K562 (cell line): Measurements from ENCODE around the gene KIF21A. TPM values are rescaled to one million over a fixed set of nuclear protein-coding genes. Genes with fewer than 3 reads are reported as not detected.

Source experiments
- CGGBP1 ChIP-seq: fragments of 250-450 bp; sonication (Bioruptor Pico); IDR thresholded peaks from 2 replicates; pipeline ENCODE4 v1.9.0; 2021; ENCODE audit warnings: mild to moderate bottlenecking
- EP300 ChIP-seq: IDR thresholded peaks from 2 replicates; pipeline ENCODE4 v1.6.1; 2012; ENCODE audit warnings: low read length, improper control_type of control experiment
- ETV5 ChIP-seq: sonication (generic); formaldehyde crosslinking; IDR thresholded peaks from 2 replicates; pipeline ENCODE4 v1.4.0; 2020; ENCODE audit warnings: low read depth, mild to moderate bottlenecking, missing genetic modification reagents
- MECOM ChIP-seq: fragments of 250-450 bp; sonication (Bioruptor Pico); IDR thresholded peaks from 2 replicates; pipeline ENCODE4 v1.8.0; 2022; ENCODE audit warnings: inconsistent platforms
- NFE2 ChIP-seq: IDR thresholded peaks from 2 replicates; pipeline ENCODE4 v1.6.1; 2014; ENCODE audit warnings: antibody characterized with exemption, low read depth
- SRF ChIP-seq, 2 experiments: fragments of 250-450, 450-650 bp in 1 of 2; sonication (Bioruptor Pico) in 1 of 2; sonication (generic) in 1 of 2; formaldehyde crosslinking; IDR thresholded peaks; 2 replicates each; pipeline versions ENCODE4 v1.5.0 to v1.5.1; 2020 to 2022; ENCODE audit warnings: mild to moderate bottlenecking in 1 of 2, missing genetic modification reagents in 1 of 2
- VEZF1 ChIP-seq: fragments of 200-800 bp; sonication (Bioruptor generic); IDR thresholded peaks from 2 replicates; pipeline ENCODE4 v1.6.1; 2017; ENCODE audit warnings: missing genetic modification characterization, missing compliant biosample characterization
- ZNF57 ChIP-seq: fragments of 450-650 bp; formaldehyde crosslinking; IDR thresholded peaks from 2 replicates; pipeline ENCODE4 v1.4.0; 2020; ENCODE audit warnings: mild to moderate bottlenecking, moderate library complexity
- polyA plus RNA-seq, 8 experiments: library from polyadenylated mRNA; depleted of rRNA in 4 of 8; stranded (reverse) in 5 of 8; unstranded in 3 of 8; fragments of >200 nt; fragmentation: Nextera tagmentation in 2 of 8; fragmentation: Illumina TruSeq in 1 of 8; extraction: Ambion mirVana in 2 of 8; extraction: Trizol in 1 of 8; gene quantifications; 2 replicates each; pipeline versions ENCODE4 v1.2.1 to v1.2.3, GENCODE V29; 2011 to 2014; ENCODE audit warnings: inconsistent platforms in 1 of 8, missing spikeins in 1 of 8
- total RNA-seq, 7 experiments: library from RNA; depleted of rRNA in 6 of 7; stranded (reverse); fragments of >200 nt in 6 of 7; fragmentation: Illumina TruSeq in 2 of 7; extraction: Trizol in 2 of 7; gene quantifications; 2 replicates each; pipeline versions ENCODE4 v1.2.1 to v1.2.3, GENCODE V29; 2011 to 2021; ENCODE audit warnings: low replicate concordance in 1 of 7
- TF ChIP-seq, protein P1 (sequence below), 2 experiments: fragments of 450-650 bp; formaldehyde crosslinking in 1 of 2; IDR thresholded peaks; 2 replicates each; pipeline versions ENCODE4 v1.4.0 to v1.6.1; 2014 to 2020; ENCODE audit warnings: mild to moderate bottlenecking in 2 of 2, borderline replicate concordance in 1 of 2, low read depth in 1 of 2
- TF ChIP-seq, protein P2 (sequence below): fragments of 150-350 bp; IDR thresholded peaks from 2 replicates; pipeline ENCODE4 v1.6.1; 2014; ENCODE audit warnings: low read depth, mild to moderate bottlenecking, low read length, borderline replicate concordance
- TF ChIP-seq, protein P3 (sequence below): sonication (generic); IDR thresholded peaks from 2 replicates; pipeline ENCODE4 v1.6.1; 2016

The KIF21A gene
- total and polyA plus RNA-seq, 9 of the 15 experiments (the other 6 are each of a cell fraction or from before 2014, with no cell fraction given), result 17.7 to 45.0 (median 30.3) TPM

GRCh38 chr12:39443081-39443928 lies at the start of gene KIF21A (continued):
- TF ChIP-seq, protein P1, sequence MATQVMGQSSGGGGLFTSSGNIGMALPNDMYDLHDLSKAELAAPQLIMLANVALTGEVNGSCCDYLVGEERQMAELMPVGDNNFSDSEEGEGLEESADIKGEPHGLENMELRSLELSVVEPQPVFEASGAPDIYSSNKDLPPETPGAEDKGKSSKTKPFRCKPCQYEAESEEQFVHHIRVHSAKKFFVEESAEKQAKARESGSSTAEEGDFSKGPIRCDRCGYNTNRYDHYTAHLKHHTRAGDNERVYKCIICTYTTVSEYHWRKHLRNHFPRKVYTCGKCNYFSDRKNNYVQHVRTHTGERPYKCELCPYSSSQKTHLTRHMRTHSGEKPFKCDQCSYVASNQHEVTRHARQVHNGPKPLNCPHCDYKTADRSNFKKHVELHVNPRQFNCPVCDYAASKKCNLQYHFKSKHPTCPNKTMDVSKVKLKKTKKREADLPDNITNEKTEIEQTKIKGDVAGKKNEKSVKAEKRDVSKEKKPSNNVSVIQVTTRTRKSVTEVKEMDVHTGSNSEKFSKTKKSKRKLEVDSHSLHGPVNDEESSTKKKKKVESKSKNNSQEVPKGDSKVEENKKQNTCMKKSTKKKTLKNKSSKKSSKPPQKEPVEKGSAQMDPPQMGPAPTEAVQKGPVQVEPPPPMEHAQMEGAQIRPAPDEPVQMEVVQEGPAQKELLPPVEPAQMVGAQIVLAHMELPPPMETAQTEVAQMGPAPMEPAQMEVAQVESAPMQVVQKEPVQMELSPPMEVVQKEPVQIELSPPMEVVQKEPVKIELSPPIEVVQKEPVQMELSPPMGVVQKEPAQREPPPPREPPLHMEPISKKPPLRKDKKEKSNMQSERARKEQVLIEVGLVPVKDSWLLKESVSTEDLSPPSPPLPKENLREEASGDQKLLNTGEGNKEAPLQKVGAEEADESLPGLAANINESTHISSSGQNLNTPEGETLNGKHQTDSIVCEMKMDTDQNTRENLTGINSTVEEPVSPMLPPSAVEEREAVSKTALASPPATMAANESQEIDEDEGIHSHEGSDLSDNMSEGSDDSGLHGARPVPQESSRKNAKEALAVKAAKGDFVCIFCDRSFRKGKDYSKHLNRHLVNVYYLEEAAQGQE (IDR thresholded peaks at IDR 0.05; ENCODE audit: borderline replicate concordance), result peak; percentile 48
- TF ChIP-seq, protein P1 (CRISPR knock-in tag; IDR thresholded peaks at IDR 0.05; ENCODE audit: low read depth), result no peak
- TF ChIP-seq CGGBP1 (CRISPR knock-in tag) (0 out of 2 replicates have a peak, but pooled peaks have one; percentile 16), SRF (CRISPR knock-in tag; IDR thresholded peaks at IDR 0.05) (peak in 1 of 2 experiments; percentile 38; a peak in 1 of 4 replicates), ZNF57 (CRISPR knock-in tag) (0 out of 2 replicates have a peak, but pooled peaks have one; percentile 22), VEZF1 (peak; percentile 95), ETV5 (CRISPR knock-in tag) (no peak), NFE2 (no peak), MECOM (CRISPR knock-in tag) (no peak), EP300 (no peak)
- TF ChIP-seq, protein P2, sequence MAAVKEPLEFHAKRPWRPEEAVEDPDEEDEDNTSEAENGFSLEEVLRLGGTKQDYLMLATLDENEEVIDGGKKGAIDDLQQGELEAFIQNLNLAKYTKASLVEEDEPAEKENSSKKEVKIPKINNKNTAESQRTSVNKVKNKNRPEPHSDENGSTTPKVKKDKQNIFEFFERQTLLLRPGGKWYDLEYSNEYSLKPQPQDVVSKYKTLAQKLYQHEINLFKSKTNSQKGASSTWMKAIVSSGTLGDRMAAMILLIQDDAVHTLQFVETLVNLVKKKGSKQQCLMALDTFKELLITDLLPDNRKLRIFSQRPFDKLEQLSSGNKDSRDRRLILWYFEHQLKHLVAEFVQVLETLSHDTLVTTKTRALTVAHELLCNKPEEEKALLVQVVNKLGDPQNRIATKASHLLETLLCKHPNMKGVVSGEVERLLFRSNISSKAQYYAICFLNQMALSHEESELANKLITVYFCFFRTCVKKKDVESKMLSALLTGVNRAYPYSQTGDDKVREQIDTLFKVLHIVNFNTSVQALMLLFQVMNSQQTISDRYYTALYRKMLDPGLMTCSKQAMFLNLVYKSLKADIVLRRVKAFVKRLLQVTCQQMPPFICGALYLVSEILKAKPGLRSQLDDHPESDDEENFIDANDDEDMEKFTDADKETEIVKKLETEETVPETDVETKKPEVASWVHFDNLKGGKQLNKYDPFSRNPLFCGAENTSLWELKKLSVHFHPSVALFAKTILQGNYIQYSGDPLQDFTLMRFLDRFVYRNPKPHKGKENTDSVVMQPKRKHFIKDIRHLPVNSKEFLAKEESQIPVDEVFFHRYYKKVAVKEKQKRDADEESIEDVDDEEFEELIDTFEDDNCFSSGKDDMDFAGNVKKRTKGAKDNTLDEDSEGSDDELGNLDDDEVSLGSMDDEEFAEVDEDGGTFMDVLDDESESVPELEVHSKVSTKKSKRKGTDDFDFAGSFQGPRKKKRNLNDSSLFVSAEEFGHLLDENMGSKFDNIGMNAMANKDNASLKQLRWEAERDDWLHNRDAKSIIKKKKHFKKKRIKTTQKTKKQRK, result no peak
- TF ChIP-seq, protein P3, sequence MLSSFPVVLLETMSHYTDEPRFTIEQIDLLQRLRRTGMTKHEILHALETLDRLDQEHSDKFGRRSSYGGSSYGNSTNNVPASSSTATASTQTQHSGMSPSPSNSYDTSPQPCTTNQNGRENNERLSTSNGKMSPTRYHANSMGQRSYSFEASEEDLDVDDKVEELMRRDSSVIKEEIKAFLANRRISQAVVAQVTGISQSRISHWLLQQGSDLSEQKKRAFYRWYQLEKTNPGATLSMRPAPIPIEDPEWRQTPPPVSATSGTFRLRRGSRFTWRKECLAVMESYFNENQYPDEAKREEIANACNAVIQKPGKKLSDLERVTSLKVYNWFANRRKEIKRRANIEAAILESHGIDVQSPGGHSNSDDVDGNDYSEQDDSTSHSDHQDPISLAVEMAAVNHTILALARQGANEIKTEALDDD, result no peak
